ENCODE measurements around the gene AHCYL2. TPM values are rescaled to one million over a fixed set of nuclear protein-coding genes. Genes with fewer than 3 reads are reported as not detected.
A peak's percentile ranks its signal among the peaks of the same experiment; 100 is the strongest.

The AHCYL2 gene
- total RNA-seq, 5 donors from 2014 or later (not counting 1 experiment from before 2014, with no cell fraction given) = 13.1 to 17.6 (median 15.9) TPM

DNA sequence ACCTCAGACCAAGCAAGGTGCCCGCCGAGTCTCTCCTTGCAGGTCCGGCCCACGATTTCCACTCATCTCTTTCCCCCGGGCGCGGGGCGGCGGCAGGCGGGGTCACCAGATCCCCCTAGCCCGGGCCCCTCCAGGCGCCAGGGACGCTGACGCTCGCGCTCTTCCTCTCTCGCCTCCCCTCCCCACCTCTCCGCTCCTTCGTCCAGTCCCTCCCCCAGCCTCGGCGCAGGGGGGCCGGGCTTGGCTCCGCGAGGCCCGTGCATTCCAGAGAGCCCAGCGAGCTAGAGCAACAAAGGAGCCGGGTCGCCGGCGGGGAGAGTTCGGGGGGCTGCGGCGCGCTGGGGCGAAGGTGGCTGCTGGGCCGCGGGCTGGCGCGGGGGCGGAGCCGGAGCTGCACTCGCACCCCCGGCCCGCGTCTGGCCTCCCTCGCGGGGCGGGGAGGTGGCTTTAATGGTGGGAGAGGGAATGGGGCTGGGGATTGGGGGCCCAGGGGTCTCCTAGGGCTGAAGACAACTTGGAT, 36.4 kb upstream of the AHCYL2 start, which contains the start of gene SMO:
Gene SMO (plus strand): TSS at position 262 of the 520 bp plus-strand sequence. CDS start 519 bp downstream, outside the sequence.
- Mint-ChIP-seq H3K27me3 (peaks cover 53 to 59% of the 10 kb centered on the region in 2 donors), H3K4me1 (peaks cover 4 to 14% (median 14%) of the 10 kb centered on the region in 3 donors), H3K27ac (no peak within 1 kb of the TSS), H3K4me3 (peak within 1 kb of the TSS; percentile 62 to 69 (median 66)), H3K9me3 (no peaks in the 10 kb centered on the region), H3K36me3 (no peaks in the 10 kb centered on the region)
- Histone ChIP-seq H3K4me3 (ENCODE audit: control insufficient read depth in 1 of 2, extremely low read depth in 1 of 2, low read length in 1 of 2) (peak within 1 kb of the TSS; percentile 36 to 73), H3K9me3 (no peaks in the 10 kb centered on the region), H3K4me1 (ENCODE audit: control insufficient read depth in 1 of 2, extremely low read depth in 1 of 2, insufficient read depth in 2 of 2, low read length in 2 of 2) (peaks cover 0 to 13% of the 10 kb centered on the region in 2 experiments), H3K27me3 (replicated peaks in 1 of 2; ENCODE audit: control insufficient read depth in 2 of 2, extremely low read depth in 1 of 2, insufficient read depth in 2 of 2, low read length in 1 of 2) (peaks cover 3 to 35% of the 10 kb centered on the region in 2 experiments), H3K27ac (ENCODE audit: low read length) (no peak within 1 kb of the TSS), H3K36me3 (ENCODE audit: control insufficient read depth in 2 of 2, extremely low read depth in 1 of 2, insufficient read depth in 1 of 2, low read length in 1 of 2) (no peaks in the 10 kb centered on the region)
- DNase-seq (peak in 1 of 35 experiments; percentile 39), ATAC-seq (replicated peaks in 1 of 4) (peak; percentile 43 to 67 (median 54))
- ChIA-PET CTCF (no interaction called here), POLR2A (no interaction called here)
- WGBS (ENCODE audit: insufficient coverage) = 2% methylated on average over 42 of the region's 48 CpGs

DNA sequence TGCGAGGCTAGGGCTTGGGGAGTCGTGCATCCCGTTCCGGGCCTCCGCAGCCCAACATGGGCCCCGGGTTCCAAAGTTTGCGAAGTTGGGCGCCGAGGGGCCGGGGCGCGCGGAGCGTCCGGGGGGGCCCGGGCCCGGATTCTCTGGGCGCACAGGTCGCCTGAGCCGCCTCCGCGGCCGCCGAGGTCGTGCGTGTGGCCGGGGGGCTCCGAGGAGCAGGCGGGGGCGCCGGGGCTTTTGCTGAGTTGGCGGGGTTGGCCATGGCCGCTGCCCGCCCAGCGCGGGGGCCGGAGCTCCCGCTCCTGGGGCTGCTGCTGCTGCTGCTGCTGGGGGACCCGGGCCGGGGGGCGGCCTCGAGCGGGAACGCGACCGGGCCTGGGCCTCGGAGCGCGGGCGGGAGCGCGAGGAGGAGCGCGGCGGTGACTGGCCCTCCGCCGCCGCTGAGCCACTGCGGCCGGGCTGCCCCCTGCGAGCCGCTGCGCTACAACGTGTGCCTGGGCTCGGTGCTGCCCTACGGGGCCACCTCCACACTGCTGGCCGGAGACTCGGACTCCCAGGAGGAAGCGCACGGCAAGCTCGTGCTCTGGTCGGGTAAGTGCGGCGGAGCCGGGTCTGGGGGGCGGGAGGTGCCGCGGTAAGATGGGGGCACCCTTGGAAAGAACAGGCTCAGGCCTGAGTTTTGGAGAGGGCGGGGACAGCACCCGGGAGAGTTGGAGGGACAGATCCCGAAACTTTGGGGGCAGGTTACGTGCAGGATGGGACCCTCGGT, 35.8 kb upstream of the AHCYL2 start:
- ChIA-PET CTCF (no interaction called here), POLR2A (no interaction called here)
- peak overlapping the region; percentile 59 to 69 (median 62) for H3K4me3 Mint-ChIP-seq
- H3K27ac Mint-ChIP-seq = no peak overlapping the region
- Histone ChIP-seq H3K27ac (ENCODE audit: low read length) (no peak overlapping the region), H3K27me3 (replicated peaks in 1 of 2; ENCODE audit: control insufficient read depth in 2 of 2, extremely low read depth in 1 of 2, insufficient read depth in 2 of 2, low read length in 1 of 2) (peaks cover 3 to 38% of the 10 kb centered on the region in 2 experiments), H3K36me3 (ENCODE audit: control insufficient read depth in 2 of 2, extremely low read depth in 1 of 2, insufficient read depth in 1 of 2, low read length in 1 of 2) (no peaks in the 10 kb centered on the region), H3K4me3 (ENCODE audit: control insufficient read depth in 1 of 2, extremely low read depth in 1 of 2, low read length in 1 of 2) (peak overlapping the region; percentile 36 to 73), H3K9me3 (no peaks in the 10 kb centered on the region), H3K4me1 (ENCODE audit: control insufficient read depth in 1 of 2, extremely low read depth in 1 of 2, insufficient read depth in 2 of 2, low read length in 2 of 2) (peaks cover 0 to 13% of the 10 kb centered on the region in 2 experiments)
- no peaks in the 10 kb centered on the region for H3K9me3 Mint-ChIP-seq
- WGBS (ENCODE audit: insufficient coverage) = 3% methylated on average over 82 of the region's 83 CpGs
- ATAC-seq (replicated peaks in 1 of 4) (peak; percentile 31 to 52 (median 37)), DNase-seq (no peak)
- H3K27me3 Mint-ChIP-seq = peaks cover 53 to 59% of the 10 kb centered on the region in 2 donors
- H3K36me3 Mint-ChIP-seq = no peaks in the 10 kb centered on the region
- peaks cover 4 to 14% (median 14%) of the 10 kb centered on the region in 3 donors for H3K4me1 Mint-ChIP-seq

DNA sequence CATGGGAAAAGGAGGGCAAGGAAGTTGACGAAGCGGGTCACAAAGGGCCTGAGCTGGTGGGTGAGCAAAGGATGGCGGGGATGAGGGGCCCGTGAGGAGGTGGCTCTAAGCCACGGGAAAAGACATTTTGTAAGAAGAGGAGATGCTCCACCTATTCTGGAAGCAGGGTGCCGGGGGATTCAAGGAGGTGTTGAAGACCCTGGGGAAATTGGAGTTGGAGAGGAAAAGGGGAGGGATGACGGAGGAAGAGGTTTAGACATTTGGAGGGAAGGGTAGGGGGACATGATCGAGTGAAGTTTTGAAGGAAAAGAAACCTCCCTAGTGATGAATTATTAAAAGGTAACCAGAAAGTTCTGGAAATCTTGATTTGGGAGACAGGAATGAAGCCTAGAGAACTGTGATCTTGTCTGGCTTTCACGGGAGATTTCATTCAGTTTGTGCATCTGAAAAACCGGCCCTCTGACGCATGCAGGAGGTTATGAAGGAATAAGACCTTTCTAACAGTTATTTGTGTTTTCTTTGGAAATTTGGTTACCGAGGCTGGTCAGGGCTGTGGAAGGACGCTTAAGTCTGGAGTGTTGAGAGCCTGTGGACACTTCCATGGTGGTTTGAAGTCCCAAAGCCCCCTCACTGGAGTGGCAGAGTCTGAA, 35.0 kb upstream of the AHCYL2 start:
- H3K36me3 ChIP-seq (ENCODE audit: control insufficient read depth in 2 of 2, extremely low read depth in 1 of 2, insufficient read depth in 1 of 2, low read length in 1 of 2) = no peaks in the 10 kb centered on the region
- CTCF ChIA-PET = no interaction called here
- peak overlapping the region in 1 of 2 donors; percentile 73 for H3K4me3 ChIP-seq (ENCODE audit: control insufficient read depth in 1 of 2, extremely low read depth in 1 of 2, low read length in 1 of 2)
- peaks cover 4 to 14% (median 14%) of the 10 kb centered on the region in 3 donors for H3K4me1 Mint-ChIP-seq
- 62% methylated on average over 7 of the region's 13 CpGs for WGBS (ENCODE audit: insufficient coverage)
- peaks cover 53 to 59% of the 10 kb centered on the region in 2 donors for H3K27me3 Mint-ChIP-seq
- H3K27ac ChIP-seq (ENCODE audit: low read length) = no peak overlapping the region
- no peaks in the 10 kb centered on the region for H3K9me3 Mint-ChIP-seq
- H3K4me3 Mint-ChIP-seq = peak overlapping the region; percentile 59 to 69 (median 62)
- DNase-seq = no peak
- POLR2A ChIA-PET = no interaction called here
- H3K9me3 ChIP-seq = no peaks in the 10 kb centered on the region
- ATAC-seq (replicated peaks in 1 of 4) = no peak
- H3K4me1 ChIP-seq (ENCODE audit: control insufficient read depth in 1 of 2, extremely low read depth in 1 of 2, insufficient read depth in 2 of 2, low read length in 2 of 2) = peaks cover 0 to 13% of the 10 kb centered on the region in 2 experiments
- no peak overlapping the region for H3K27ac Mint-ChIP-seq
- H3K36me3 Mint-ChIP-seq = no peaks in the 10 kb centered on the region
- peaks cover 3 to 35% of the 10 kb centered on the region in 2 experiments for H3K27me3 ChIP-seq (replicated peaks in 1 of 2; ENCODE audit: control insufficient read depth in 2 of 2, extremely low read depth in 1 of 2, insufficient read depth in 2 of 2, low read length in 1 of 2)

DNA sequence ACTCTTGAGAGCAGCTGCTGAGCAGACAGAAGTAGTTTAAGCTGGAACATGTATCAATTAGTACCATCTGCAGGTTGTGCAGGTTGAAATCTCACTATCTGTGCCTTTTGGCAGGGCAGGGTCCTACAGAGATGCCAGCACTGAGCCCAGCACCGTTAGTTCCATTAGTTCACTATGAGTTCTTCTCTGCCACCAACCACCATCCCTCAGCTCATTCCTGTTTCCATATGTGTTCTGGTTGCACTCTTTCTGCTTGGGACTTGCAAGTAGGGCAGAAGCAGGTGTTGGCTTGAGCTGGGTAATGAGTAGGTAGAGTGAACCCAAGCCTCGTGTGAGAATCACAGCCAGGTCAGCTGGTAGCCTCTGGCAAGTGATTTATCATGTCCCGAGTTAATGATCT, 33.6 kb upstream of the AHCYL2 start:
- CTCF ChIA-PET = interaction anchor here in 1 of 2 donors (0.7 kb wide), 1 partner anchor 28 kb away, joined by 3 read pairs; no protein-coding TSS in a partner anchor
- H3K4me1 Mint-ChIP-seq = peaks cover 4 to 14% (median 14%) of the 10 kb centered on the region in 3 donors
- POLR2A ChIA-PET = interaction anchor here in 1 of 2 donors (0.7 kb wide), 1 partner anchor 93 kb away, joined by 3 read pairs; no protein-coding TSS in a partner anchor

DNA sequence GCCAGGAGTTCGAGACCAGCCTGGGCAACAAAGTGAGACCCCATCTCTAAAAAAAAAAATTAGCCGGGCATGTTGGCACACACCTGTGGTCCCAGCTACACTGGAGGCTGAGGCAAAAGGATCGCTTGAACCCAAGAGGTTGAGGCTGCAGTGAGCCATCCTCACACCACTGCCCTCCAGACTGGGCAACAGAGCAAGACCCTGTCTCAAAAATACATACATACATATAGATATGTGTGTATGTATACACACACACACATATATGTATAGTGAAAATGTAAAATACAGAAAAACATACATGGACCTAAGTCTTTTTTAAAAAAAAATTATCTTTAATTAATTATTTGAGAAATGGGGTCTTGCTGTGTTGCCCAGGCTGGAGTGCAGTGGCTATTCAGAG, 30.9 kb upstream of the AHCYL2 start:
- Mint-ChIP-seq H3K27me3 (peaks cover 36 to 41% of the 10 kb centered on the region in 2 donors), H3K4me1 (peaks cover 4 to 8% (median 7%) of the 10 kb centered on the region in 3 donors), H3K27ac (no peak overlapping the region), H3K36me3 (no peaks in the 10 kb centered on the region), H3K9me3 (no peaks in the 10 kb centered on the region), H3K4me3 (no peak overlapping the region)
- peaks cover 0 to 6% of the 10 kb centered on the region in 2 experiments for H3K4me1 ChIP-seq (ENCODE audit: control insufficient read depth in 1 of 2, extremely low read depth in 1 of 2, insufficient read depth in 2 of 2, low read length in 2 of 2)
- CTCF ChIA-PET = no interaction called here
- no peak for DNase-seq
- no peak overlapping the region for H3K27ac ChIP-seq (ENCODE audit: low read length)
- POLR2A ChIA-PET = no interaction called here
- ATAC-seq (replicated peaks in 1 of 4) = no peak
- H3K4me3 ChIP-seq (ENCODE audit: control insufficient read depth in 1 of 2, extremely low read depth in 1 of 2, low read length in 1 of 2) = no peak overlapping the region
- H3K27me3 ChIP-seq (replicated peaks in 1 of 2; ENCODE audit: control insufficient read depth in 2 of 2, extremely low read depth in 1 of 2, insufficient read depth in 2 of 2, low read length in 1 of 2) = peaks cover 3 to 20% of the 10 kb centered on the region in 2 experiments
- WGBS (ENCODE audit: insufficient coverage) = no CpG with 5 or more reads among the region's 3 CpGs
- H3K9me3 ChIP-seq = no peaks in the 10 kb centered on the region
- H3K36me3 ChIP-seq (ENCODE audit: control insufficient read depth in 2 of 2, extremely low read depth in 1 of 2, insufficient read depth in 1 of 2, low read length in 1 of 2) = no peaks in the 10 kb centered on the region

More for the DNA sequence above, 33.6 kb upstream of the AHCYL2 start:
- Mint-ChIP-seq H3K27me3 (peaks cover 46 to 52% of the 10 kb centered on the region in 2 donors), H3K9me3 (no peaks in the 10 kb centered on the region), H3K27ac (no peak overlapping the region), H3K4me3 (no peak overlapping the region), H3K36me3 (no peaks in the 10 kb centered on the region)
- Histone ChIP-seq H3K4me1 (ENCODE audit: control insufficient read depth in 1 of 2, extremely low read depth in 1 of 2, insufficient read depth in 2 of 2, low read length in 2 of 2) (peaks cover 0 to 13% of the 10 kb centered on the region in 2 experiments), H3K4me3 (ENCODE audit: control insufficient read depth in 1 of 2, extremely low read depth in 1 of 2, low read length in 1 of 2) (no peak overlapping the region), H3K36me3 (ENCODE audit: control insufficient read depth in 2 of 2, extremely low read depth in 1 of 2, insufficient read depth in 1 of 2, low read length in 1 of 2) (no peaks in the 10 kb centered on the region), H3K9me3 (no peaks in the 10 kb centered on the region), H3K27ac (ENCODE audit: low read length) (no peak overlapping the region), H3K27me3 (replicated peaks in 1 of 2; ENCODE audit: control insufficient read depth in 2 of 2, extremely low read depth in 1 of 2, insufficient read depth in 2 of 2, low read length in 1 of 2) (peaks cover 3 to 35% of the 10 kb centered on the region in 2 experiments)
- ATAC-seq (replicated peaks in 1 of 4) (no peak), DNase-seq (no peak)
- 92% methylated on average over 3 of the region's 3 CpGs for WGBS (ENCODE audit: insufficient coverage)

DNA sequence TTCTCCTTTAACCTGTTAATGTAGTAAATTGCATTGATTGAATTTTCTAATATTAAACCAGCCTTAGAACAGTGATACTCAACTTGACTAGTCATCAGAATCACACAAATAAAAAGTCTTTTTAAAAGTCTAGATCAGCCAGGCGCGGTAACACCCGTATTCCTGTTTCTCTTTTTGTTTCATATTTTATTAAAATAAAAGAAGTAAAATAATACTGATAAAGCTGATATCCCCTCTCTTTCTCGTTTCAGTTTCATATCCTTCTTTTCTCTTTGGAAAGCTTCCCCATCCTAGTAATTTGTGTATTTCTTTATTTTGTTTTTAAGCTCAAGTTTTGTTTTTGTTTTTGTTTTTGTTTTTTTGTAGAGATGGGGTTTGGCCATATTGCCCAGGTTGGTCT, 27.1 kb upstream of the AHCYL2 start:
- no CpG with 5 or more reads among the region's 4 CpGs for WGBS (ENCODE audit: insufficient coverage)
- Histone ChIP-seq H3K36me3 (ENCODE audit: control insufficient read depth in 2 of 2, extremely low read depth in 1 of 2, insufficient read depth in 1 of 2, low read length in 1 of 2) (no peaks in the 10 kb centered on the region), H3K27ac (ENCODE audit: low read length) (no peak overlapping the region), H3K4me1 (ENCODE audit: control insufficient read depth in 1 of 2, extremely low read depth in 1 of 2, insufficient read depth in 2 of 2, low read length in 2 of 2) (no peaks in the 10 kb centered on the region), H3K9me3 (no peaks in the 10 kb centered on the region), H3K4me3 (ENCODE audit: control insufficient read depth in 1 of 2, extremely low read depth in 1 of 2, low read length in 1 of 2) (no peak overlapping the region), H3K27me3 (replicated peaks in 1 of 2; ENCODE audit: control insufficient read depth in 2 of 2, extremely low read depth in 1 of 2, insufficient read depth in 2 of 2, low read length in 1 of 2) (peaks cover 0 to 8% of the 10 kb centered on the region in 2 experiments)
- Mint-ChIP-seq H3K27me3 (peaks cover 4 to 19% of the 10 kb centered on the region in 2 donors), H3K36me3 (no peaks in the 10 kb centered on the region), H3K4me1 (no peaks in the 10 kb centered on the region), H3K27ac (no peak overlapping the region), H3K9me3 (no peaks in the 10 kb centered on the region), H3K4me3 (no peak overlapping the region)
- ATAC-seq (replicated peaks in 1 of 4) = no peak
- ChIA-PET CTCF (interaction anchor here in 1 of 2 donors (0.5 kb wide), 1 partner anchor 1356 kb away, joined by 3 read pairs; no protein-coding TSS in a partner anchor), POLR2A (interaction anchor here in 1 of 2 donors (0.6 kb wide), 1 partner anchor 18 kb away, joined by 3 read pairs; no protein-coding TSS in a partner anchor)
- DNase-seq = no peak

Data from T-cell (primary cell).